Measurements from ENCODE around the gene WASF2. TPM values are rescaled to one million over a fixed set of nuclear protein-coding genes. Genes with fewer than 3 reads are reported as not detected.
A peak's percentile ranks its signal among the peaks of the same experiment; 100 is the strongest.

The WASF2 gene
- total RNA-seq, 6 experiments from 2014 or later, result 18.4 to 38.1 (median 26.5) TPM

DNA sequence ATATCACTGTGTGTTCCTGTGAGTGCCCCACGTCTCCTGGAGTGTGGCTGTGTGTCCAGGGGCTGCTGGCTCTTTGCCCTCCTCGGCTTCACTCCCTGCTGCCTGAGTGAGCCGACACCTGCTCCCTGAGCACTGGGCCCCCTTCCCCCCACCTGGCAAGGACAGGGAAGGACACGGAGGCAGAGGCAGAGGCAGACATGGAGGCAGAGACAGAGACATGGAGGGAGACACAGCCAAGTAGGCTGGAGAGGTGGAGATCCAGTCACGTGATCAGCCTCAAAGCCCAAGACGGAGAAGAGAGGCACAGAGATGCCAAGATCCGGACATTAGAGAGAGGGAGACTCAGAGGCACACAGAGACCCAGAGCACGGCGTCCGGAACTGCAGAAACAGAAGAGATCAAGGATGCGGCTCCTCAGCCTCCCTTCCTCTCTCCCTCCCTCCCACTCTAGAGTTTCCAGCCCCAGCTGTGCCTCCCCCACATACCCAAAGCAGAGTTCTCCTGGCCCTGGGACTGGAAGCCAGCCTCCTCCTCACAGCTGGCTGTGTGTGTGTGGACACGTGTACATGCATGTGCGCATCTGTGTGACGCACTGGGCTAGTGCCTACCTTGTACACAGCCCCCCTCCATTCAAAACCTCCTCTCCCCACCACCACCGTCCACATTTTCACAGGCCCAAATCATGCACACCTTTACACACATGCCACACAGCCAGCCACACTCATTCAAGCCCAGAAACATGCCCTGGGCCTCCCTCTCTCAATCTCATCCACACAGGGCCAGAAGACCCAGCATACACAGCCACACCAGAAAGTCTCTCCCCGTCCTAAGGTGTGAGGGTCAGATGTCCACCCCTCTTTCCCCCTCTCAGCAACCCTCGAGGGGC, 39.1 kb upstream of the WASF2 start:
- H3K36me3 ChIP-seq, result no peaks in the 10 kb centered on the region
- H3K27ac ChIP-seq, result no peak overlapping the region
- 35% methylated on average over 13 of the region's 17 CpGs for WGBS (ENCODE audit: insufficient coverage, low coverage, low lambda C conversion rate, missing lambda C conversion rate)
- intact Hi-C loops (cut with DNase I), result no loop called here
- no peaks in the 10 kb centered on the region for H3K9me3 ChIP-seq
- no peaks in the 10 kb centered on the region for H3K27me3 ChIP-seq
- H3K4me3 ChIP-seq, result no peak overlapping the region
- DNase-seq, result no peak
- peak in 2 of 4 donors; percentile 2 to 19 for ATAC-seq
- peaks cover 0 to 11% (median 0%) of the 10 kb centered on the region in 4 donors for H3K4me1 ChIP-seq
- no peak for TF ChIP-seq POLR2A (IDR thresholded peaks at IDR 0.05)
- TF ChIP-seq, protein P1, sequence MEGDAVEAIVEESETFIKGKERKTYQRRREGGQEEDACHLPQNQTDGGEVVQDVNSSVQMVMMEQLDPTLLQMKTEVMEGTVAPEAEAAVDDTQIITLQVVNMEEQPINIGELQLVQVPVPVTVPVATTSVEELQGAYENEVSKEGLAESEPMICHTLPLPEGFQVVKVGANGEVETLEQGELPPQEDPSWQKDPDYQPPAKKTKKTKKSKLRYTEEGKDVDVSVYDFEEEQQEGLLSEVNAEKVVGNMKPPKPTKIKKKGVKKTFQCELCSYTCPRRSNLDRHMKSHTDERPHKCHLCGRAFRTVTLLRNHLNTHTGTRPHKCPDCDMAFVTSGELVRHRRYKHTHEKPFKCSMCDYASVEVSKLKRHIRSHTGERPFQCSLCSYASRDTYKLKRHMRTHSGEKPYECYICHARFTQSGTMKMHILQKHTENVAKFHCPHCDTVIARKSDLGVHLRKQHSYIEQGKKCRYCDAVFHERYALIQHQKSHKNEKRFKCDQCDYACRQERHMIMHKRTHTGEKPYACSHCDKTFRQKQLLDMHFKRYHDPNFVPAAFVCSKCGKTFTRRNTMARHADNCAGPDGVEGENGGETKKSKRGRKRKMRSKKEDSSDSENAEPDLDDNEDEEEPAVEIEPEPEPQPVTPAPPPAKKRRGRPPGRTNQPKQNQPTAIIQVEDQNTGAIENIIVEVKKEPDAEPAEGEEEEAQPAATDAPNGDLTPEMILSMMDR (IDR thresholded peaks at IDR 0.05), result no peak

DNA sequence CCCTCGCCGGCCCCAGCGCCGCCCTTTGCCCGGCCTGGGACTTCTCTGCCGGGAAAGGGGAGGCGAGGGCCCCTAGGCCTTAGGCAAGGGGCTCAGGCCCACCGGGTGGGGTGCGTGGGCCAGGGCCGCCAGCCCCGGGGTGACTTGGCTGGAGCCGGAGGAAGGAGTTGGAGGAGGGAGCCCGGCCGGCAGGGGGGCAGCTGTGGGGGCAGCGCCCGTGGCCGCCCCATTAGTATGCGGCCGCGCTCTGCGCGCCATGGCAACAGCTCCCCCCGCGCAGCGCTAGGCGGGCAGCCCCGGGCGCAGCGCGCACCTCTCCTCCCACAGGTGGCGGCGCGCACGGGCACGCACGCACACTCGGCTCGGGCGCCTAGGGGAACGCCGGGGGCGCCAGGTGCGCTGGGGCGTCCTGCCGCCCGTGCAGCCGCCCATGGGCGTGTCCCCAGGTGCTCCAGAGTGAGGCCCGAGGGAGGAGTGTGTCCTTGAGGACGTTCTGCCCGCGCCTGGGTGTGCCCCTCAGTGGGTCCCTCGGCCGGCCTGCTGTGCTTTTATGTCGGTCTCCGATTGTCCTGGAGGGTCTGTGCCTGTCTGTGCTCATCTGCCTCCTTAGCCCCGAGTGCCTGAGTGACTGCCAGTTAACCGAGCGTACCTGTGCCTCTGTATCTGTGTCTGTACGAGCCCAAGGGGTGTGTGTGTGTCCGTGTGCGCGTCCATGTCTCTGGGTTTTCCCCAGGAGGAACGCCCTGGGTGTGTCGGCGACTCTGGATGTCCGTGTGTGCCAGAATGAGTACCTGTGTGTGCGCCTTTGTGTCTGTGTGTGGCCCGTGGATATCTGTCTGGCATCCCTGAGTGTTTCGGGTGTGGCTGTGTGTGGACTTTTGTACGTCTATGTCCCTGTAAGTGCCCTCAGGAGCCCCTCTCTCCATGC, 38.2 kb upstream of the WASF2 start:
- peak; percentile 48 to 66 (median 54) for ATAC-seq
- DNase-seq, result peak in 1 of 3 donors; percentile 61
- H3K27me3 ChIP-seq, result no peaks in the 10 kb centered on the region
- TF ChIP-seq POLR2A (IDR thresholded peaks at IDR 0.05), result no peak
- TF ChIP-seq, protein P1 (IDR thresholded peaks at IDR 0.05), result no peak
- intact Hi-C loops (cut with DNase I), result no loop called here
- H3K9me3 ChIP-seq, result no peaks in the 10 kb centered on the region
- peak overlapping the region; percentile 34 to 49 (median 45) for H3K4me3 ChIP-seq
- peaks cover 0 to 11% (median 0%) of the 10 kb centered on the region in 4 donors for H3K4me1 ChIP-seq
- H3K36me3 ChIP-seq, result no peaks in the 10 kb centered on the region
- no peak overlapping the region for H3K27ac ChIP-seq
- 2% methylated on average over 33 of the region's 71 CpGs for WGBS (ENCODE audit: insufficient coverage, low coverage, low lambda C conversion rate, missing lambda C conversion rate)

DNA sequence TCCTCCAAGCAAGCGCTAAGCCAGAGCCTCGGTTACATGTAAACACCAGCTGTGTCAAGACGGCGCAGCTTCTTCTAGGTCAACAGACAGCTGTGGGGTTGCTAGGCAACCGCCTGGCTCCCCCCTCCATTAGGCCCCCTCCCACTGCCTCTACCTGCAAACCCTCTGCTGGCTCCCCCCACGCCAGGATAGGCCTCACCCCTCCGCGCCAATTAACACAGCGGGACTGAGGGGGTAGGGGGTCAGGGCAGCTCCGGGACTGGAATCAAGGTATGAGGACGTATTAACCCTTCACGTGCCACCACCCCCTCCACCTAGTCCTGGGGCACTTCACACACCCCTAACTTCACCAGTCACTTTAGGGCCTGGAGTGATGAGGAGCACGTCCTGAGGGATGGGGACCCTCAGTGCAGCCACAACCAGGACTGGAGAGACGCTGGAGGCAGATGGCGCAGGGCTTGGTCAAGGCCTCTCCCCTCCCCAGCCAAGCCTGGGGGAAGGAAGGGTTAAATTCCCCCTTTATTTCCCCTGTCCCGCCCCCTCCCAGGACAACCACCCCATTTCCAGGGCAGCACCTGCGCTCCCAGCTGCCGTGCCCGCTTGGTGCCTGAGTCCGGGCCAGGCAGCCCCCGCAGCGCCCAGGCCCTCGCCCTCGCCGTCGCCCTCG, 37.4 kb upstream of the WASF2 start:
- H3K4me1 ChIP-seq, result peaks cover 0 to 11% (median 0%) of the 10 kb centered on the region in 4 donors

More for the DNA sequence above, 37.4 kb upstream of the WASF2 start:
- Histone ChIP-seq H3K27me3 (no peaks in the 10 kb centered on the region), H3K9me3 (no peaks in the 10 kb centered on the region), H3K36me3 (no peaks in the 10 kb centered on the region), H3K4me3 (peak overlapping the region; percentile 34 to 49 (median 45)), H3K27ac (no peak overlapping the region)
- TF ChIP-seq POLR2A (IDR thresholded peaks at IDR 0.05), result no peak
- TF ChIP-seq, protein P1 (IDR thresholded peaks at IDR 0.05), result no peak
- DNase-seq (no peak), ATAC-seq (peak in 1 of 4 donors; percentile 30)
- 15% methylated on average over 14 of the region's 27 CpGs for WGBS (ENCODE audit: insufficient coverage, low coverage, low lambda C conversion rate, missing lambda C conversion rate)
- intact Hi-C loops (cut with DNase I), result no loop called here

All from right lobe of liver (tissue), 6 donors.